NT2/D1 (cell line): ENCODE data around the gene MAGI3.
"Not testable (repeated sequence)": the region's sequence is repeated elsewhere in the genome, so short reads cannot be mapped to it uniquely, and the experiment has no call there.

Source experiments
- DNase-seq: peaks from one replicate; pipeline ENCODE4 v3.0.0-alpha.2; 2011; ENCODE audit warnings: low read depth, low spot score
- H3K27me3 ChIP-seq: 2 replicates; pipeline ENCODE4 v1.6.0; 2011; ENCODE audit warnings: mild to moderate bottlenecking; ENCODE audit not compliant: insufficient read length, insufficient read depth
- H3K36me3 ChIP-seq: 2 replicates; pipeline ENCODE4 v1.6.1; 2011; ENCODE audit warnings: mild to moderate bottlenecking, low read length, mixed read lengths; ENCODE audit not compliant: insufficient read depth, insufficient read length
- H3K4me1 ChIP-seq: 2 replicates; pipeline ENCODE4 v1.5.1; 2011; ENCODE audit not compliant: insufficient read depth, insufficient read length
- H3K4me3 ChIP-seq: 2 replicates; pipeline ENCODE4 v1.5.1; 2011; ENCODE audit warnings: low read depth; ENCODE audit not compliant: insufficient read length
- H3K9ac ChIP-seq: 2 replicates; pipeline ENCODE4 v1.6.0; 2011; ENCODE audit warnings: low read depth; ENCODE audit not compliant: insufficient read length
- H3K9me3 ChIP-seq: 2 replicates; pipeline ENCODE4 v1.5.1; 2011; ENCODE audit warnings: mild to moderate bottlenecking, low read length; ENCODE audit not compliant: insufficient read depth
- SUZ12 ChIP-seq: IDR thresholded peaks from 2 replicates; pipeline ENCODE4 v1.6.1; 2011; ENCODE audit not compliant: insufficient read length, insufficient read depth; ENCODE audit errors: extremely low read depth
- YY1 ChIP-seq: IDR thresholded peaks from 2 replicates; pipeline ENCODE4 v1.6.1; 2011; ENCODE audit not compliant: insufficient read length, insufficient read depth
- ZNF274 ChIP-seq: IDR thresholded peaks from 2 replicates; pipeline ENCODE4 v1.6.1; 2011; ENCODE audit warnings: mild to moderate bottlenecking, low read depth, low read length

The MAGI3 gene

GRCh38 chr1:113592230-113592629 lies 201.9 kb downstream of the MAGI3 start:
- no peak for DNase-seq
- Histone ChIP-seq H3K9ac (no peak overlapping the region), H3K9me3 (peaks cover 16% of the 10 kb centered on the region), H3K4me1 (no peaks in the 10 kb centered on the region), H3K4me3 (no peak overlapping the region), H3K27me3 (no peaks in the 10 kb centered on the region), H3K36me3 (peaks cover 4% of the 10 kb centered on the region)
- no peak for TF ChIP-seq ZNF274
- TF ChIP-seq SUZ12 = no peak
- TF ChIP-seq YY1 = no peak

GRCh38 chr1:113593550-113594297 lies 203.4 kb downstream of the MAGI3 start:
- H3K9me3 ChIP-seq = peaks cover 27% of the 10 kb centered on the region

DNA sequence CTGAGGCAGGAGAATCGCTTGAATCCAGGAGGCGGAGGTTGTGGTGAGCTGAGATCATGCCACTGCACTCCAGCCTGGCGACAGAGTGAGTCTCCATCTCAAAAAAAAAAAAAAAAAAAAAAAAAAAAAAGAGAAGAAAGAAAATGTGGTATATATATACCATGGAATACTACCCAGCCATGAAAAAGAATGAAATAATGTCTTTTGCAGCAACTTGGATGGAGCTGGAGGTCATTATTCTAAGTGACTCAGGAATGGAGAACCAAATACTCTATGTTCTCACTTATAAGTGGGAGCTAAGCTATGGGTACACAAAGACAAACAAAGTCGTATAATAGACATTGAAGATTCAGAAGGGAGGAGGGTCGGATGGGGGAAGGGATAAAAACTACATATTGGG lies 214.2 kb downstream of the MAGI3 start:
- not testable (repeated sequence) for DNase-seq

More at GRCh38 chr1:113593550-113594297, 203.4 kb downstream of the MAGI3 start:
- TF ChIP-seq SUZ12 (no peak), YY1 (no peak), ZNF274 (no peak)
- Histone ChIP-seq H3K4me3 (no peak overlapping the region), H3K9ac (no peak overlapping the region), H3K27me3 (no peaks in the 10 kb centered on the region), H3K36me3 (peaks cover 6% of the 10 kb centered on the region), H3K4me1 (no peaks in the 10 kb centered on the region)
- DNase-seq = no peak

GRCh38 chr1:113605146-113605545 lies 214.8 kb downstream of the MAGI3 start:
- Histone ChIP-seq H3K36me3 (no peaks in the 10 kb centered on the region), H3K9ac (no peak overlapping the region), H3K27me3 (no peaks in the 10 kb centered on the region), H3K4me3 (no peak overlapping the region), H3K4me1 (no peaks in the 10 kb centered on the region), H3K9me3 (no peaks in the 10 kb centered on the region)
- TF ChIP-seq ZNF274 = no peak
- TF ChIP-seq SUZ12 = no peak
- no peak for TF ChIP-seq YY1
- DNase-seq = no peak

More for the DNA sequence above, 214.2 kb downstream of the MAGI3 start:
- H3K9me3 ChIP-seq, H3K4me3 ChIP-seq, H3K36me3 ChIP-seq, H3K27me3 ChIP-seq, H3K4me1 ChIP-seq, H3K9ac ChIP-seq: not testable (repeated sequence)

DNA sequence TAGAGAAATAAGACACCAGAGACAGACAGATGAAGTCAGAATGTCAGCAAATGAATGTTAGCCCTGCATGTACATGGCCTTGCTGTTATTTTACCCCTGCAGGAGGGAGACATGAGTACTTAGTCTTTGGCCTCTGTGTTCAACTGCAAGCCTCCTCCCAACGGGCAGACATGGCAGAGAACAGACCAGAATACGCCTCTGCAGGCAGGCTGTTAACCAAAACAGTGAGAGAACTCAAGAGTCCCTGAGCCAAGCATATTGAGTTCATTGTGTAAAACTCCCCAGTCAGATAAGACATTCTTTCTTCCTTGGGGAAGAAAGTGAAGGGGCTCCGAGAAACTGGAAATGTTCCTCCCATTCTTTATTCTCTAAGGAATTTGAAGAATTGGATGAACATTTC lies 218.1 kb downstream of the MAGI3 start:
- H3K4me3 ChIP-seq = no peak overlapping the region
- no peak for DNase-seq
- TF ChIP-seq SUZ12 = no peak
- no peak for TF ChIP-seq YY1
- TF ChIP-seq ZNF274 = no peak

DNA sequence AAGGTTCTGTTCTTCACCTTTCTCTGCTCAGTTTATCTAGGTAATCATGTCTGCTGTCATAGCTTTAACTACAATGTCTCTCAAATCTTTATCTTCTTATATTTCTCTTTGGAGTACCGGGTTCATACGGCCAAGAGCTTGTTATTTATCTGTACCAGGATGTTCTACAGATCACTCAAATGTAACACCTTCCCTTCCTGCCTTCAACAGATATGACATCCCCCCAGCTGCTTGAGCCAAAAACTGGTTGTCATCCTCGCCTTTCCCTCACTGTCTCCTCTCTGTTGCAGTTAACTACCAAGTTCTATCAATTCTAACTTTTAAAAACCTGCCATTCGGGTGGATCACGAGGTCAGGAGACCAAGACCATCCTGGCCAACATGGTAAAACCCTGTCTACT lies 220.1 kb downstream of the MAGI3 start:
- H3K9me3 ChIP-seq = no peaks in the 10 kb centered on the region
- TF ChIP-seq YY1 (no peak), SUZ12 (no peak), ZNF274 (no peak)
- no peaks in the 10 kb centered on the region for H3K36me3 ChIP-seq
- no peak overlapping the region for H3K4me3 ChIP-seq
- no peak overlapping the region for H3K9ac ChIP-seq
- no peaks in the 10 kb centered on the region for H3K27me3 ChIP-seq
- H3K4me1 ChIP-seq = no peaks in the 10 kb centered on the region
- DNase-seq = no peak

More for the DNA sequence above, 218.1 kb downstream of the MAGI3 start:
- no peak overlapping the region for H3K9ac ChIP-seq
- H3K27me3 ChIP-seq = no peaks in the 10 kb centered on the region
- no peaks in the 10 kb centered on the region for H3K36me3 ChIP-seq
- H3K9me3 ChIP-seq = no peaks in the 10 kb centered on the region
- H3K4me1 ChIP-seq = no peaks in the 10 kb centered on the region

- H3K9me3 ChIP-seq = no peaks in the 10 kb centered on the region
- H3K4me3 ChIP-seq = no peak overlapping the region
- TF ChIP-seq ZNF274 (no peak), YY1 (no peak), SUZ12 (no peak)
- H3K27me3 ChIP-seq = no peaks in the 10 kb centered on the region
- H3K36me3 ChIP-seq = no peaks in the 10 kb centered on the region
- no peaks in the 10 kb centered on the region for H3K4me1 ChIP-seq
- H3K9ac ChIP-seq = no peak overlapping the region
- no peak for DNase-seq
Measured at GRCh38 chr1:113615425-113615824, 225.1 kb downstream of the MAGI3 start.
